ENCODE results near the gene NALCN.

Gene NALCN

GRCh38 chr13:101013245-101013644 lies 403.1 kb downstream of the NALCN start:
- no peaks in the 10 kb centered on the region for H3K9me3 ChIP-seq (ENCODE audit: control insufficient read depth, insufficient read depth, low read depth, low read length)
- no peak overlapping the region for H3K27ac ChIP-seq (ENCODE audit: extremely low read depth, low read depth, low read length)
- ChIA-PET CTCF (no interaction called here), POLR2A (no interaction called here)
- no peak for TF ChIP-seq ZNF785 (tag by site-specific recombination; IDR thresholded peaks at IDR 0.05)
- TF ChIP-seq ZNF132 (tag by site-specific recombination; IDR thresholded peaks at IDR 0.05; ENCODE audit: borderline replicate concordance), result no peak
- TF ChIP-seq ZFP41 (tag by site-specific recombination; IDR thresholded peaks at IDR 0.05; ENCODE audit: borderline replicate concordance), result no peak
- TF ChIP-seq, protein P1, sequence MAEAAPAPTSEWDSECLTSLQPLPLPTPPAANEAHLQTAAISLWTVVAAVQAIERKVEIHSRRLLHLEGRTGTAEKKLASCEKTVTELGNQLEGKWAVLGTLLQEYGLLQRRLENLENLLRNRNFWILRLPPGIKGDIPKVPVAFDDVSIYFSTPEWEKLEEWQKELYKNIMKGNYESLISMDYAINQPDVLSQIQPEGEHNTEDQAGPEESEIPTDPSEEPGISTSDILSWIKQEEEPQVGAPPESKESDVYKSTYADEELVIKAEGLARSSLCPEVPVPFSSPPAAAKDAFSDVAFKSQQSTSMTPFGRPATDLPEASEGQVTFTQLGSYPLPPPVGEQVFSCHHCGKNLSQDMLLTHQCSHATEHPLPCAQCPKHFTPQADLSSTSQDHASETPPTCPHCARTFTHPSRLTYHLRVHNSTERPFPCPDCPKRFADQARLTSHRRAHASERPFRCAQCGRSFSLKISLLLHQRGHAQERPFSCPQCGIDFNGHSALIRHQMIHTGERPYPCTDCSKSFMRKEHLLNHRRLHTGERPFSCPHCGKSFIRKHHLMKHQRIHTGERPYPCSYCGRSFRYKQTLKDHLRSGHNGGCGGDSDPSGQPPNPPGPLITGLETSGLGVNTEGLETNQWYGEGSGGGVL (tag by site-specific recombination; IDR thresholded peaks at IDR 0.05), result no peak
- TF ChIP-seq ZNF335 (tag by site-specific recombination; conservative IDR thresholded peaks at IDR 0.05), result no peak
- no peak for TF ChIP-seq ZNF202 (tag by site-specific recombination; IDR thresholded peaks at IDR 0.05; ENCODE audit: borderline replicate concordance)
- TF ChIP-seq ZNF211 (tag by site-specific recombination; IDR thresholded peaks at IDR 0.05; ENCODE audit: low read depth), result no peak
- TF ChIP-seq EGR2 (tag by site-specific recombination; IDR thresholded peaks at IDR 0.05; ENCODE audit: low read depth), result no peak
- TF ChIP-seq, protein P2, sequence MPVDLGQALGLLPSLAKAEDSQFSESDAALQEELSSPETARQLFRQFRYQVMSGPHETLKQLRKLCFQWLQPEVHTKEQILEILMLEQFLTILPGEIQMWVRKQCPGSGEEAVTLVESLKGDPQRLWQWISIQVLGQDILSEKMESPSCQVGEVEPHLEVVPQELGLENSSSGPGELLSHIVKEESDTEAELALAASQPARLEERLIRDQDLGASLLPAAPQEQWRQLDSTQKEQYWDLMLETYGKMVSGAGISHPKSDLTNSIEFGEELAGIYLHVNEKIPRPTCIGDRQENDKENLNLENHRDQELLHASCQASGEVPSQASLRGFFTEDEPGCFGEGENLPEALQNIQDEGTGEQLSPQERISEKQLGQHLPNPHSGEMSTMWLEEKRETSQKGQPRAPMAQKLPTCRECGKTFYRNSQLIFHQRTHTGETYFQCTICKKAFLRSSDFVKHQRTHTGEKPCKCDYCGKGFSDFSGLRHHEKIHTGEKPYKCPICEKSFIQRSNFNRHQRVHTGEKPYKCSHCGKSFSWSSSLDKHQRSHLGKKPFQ (tag by site-specific recombination; IDR thresholded peaks at IDR 0.05), result no peak
- no peak for TF ChIP-seq ZNF133 (tag by site-specific recombination; IDR thresholded peaks at IDR 0.05)
- TF ChIP-seq FEZF1 (tag by site-specific recombination; IDR thresholded peaks at IDR 0.05), result no peak
- TF ChIP-seq ZNF571 (tag by site-specific recombination; IDR thresholded peaks at IDR 0.05), result no peak
- TF ChIP-seq ZNF514 (tag by site-specific recombination; IDR thresholded peaks at IDR 0.05), result no peak
- TF ChIP-seq ZNF677 (tag by site-specific recombination; IDR thresholded peaks at IDR 0.05), result no peak
- TF ChIP-seq GLI2 (tag by site-specific recombination; IDR thresholded peaks at IDR 0.05; ENCODE audit: borderline replicate concordance, low read depth), result no peak
- H3K4me3 ChIP-seq (ENCODE audit: low read depth, low read length), result no peak overlapping the region
- no peaks in the 10 kb centered on the region for H3K36me3 ChIP-seq (ENCODE audit: control insufficient read depth in 2 of 2, insufficient read depth in 1 of 2, low read length in 2 of 2)
- no peaks in the 10 kb centered on the region for H3K4me1 ChIP-seq (ENCODE audit: control insufficient read depth, insufficient read depth, low read length)

DNA sequence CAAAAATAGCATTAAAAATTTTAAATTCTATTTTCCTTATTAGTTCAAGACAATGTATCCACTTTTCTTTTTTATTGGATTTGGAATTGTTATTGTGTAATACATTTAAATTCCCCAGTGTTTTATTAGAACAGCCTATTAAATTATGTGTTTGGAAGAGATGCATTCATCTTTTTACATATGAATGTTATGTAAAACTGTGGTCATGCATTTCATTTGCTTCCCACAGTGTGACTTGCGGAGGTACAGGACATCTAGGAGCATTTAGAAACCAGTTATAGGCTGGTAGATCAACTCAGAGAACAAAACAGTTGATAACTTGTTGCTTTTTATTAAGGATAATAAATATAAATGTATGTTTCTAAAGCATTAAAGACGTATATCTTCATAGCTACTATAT lies 406.2 kb downstream of the NALCN start:
- ChIA-PET CTCF (no interaction called here), POLR2A (no interaction called here)
- H3K36me3 ChIP-seq (ENCODE audit: control insufficient read depth in 2 of 2, insufficient read depth in 1 of 2, low read length in 2 of 2), result no peaks in the 10 kb centered on the region
- H3K4me3 ChIP-seq (ENCODE audit: low read depth, low read length), result no peak overlapping the region
- H3K9me3 ChIP-seq (ENCODE audit: control insufficient read depth, insufficient read depth, low read depth, low read length), result no peaks in the 10 kb centered on the region
- H3K27ac ChIP-seq (ENCODE audit: extremely low read depth, low read depth, low read length), result no peak overlapping the region
- no peaks in the 10 kb centered on the region for H3K4me1 ChIP-seq (ENCODE audit: control insufficient read depth, insufficient read depth, low read length)
- TF ChIP-seq ZNF600 (tag by site-specific recombination; IDR thresholded peaks at IDR 0.05) (no peak), ZNF621 (tag by site-specific recombination; IDR thresholded peaks at IDR 0.05) (no peak), ZNF394 (tag by site-specific recombination; IDR thresholded peaks at IDR 0.05; ENCODE audit: borderline replicate concordance) (no peak), ZBTB8A (tag by site-specific recombination; IDR thresholded peaks at IDR 0.05) (no peak), ZNF280C (tag by site-specific recombination; IDR thresholded peaks at IDR 0.05) (no peak), ZNF544 (tag by site-specific recombination; IDR thresholded peaks at IDR 0.05) (no peak), ZNF837 (tag by site-specific recombination; IDR thresholded peaks at IDR 0.05) (no peak), PRDM1 (tag by site-specific recombination; IDR thresholded peaks at IDR 0.05) (no peak), ZNF214 (tag by site-specific recombination; IDR thresholded peaks at IDR 0.05; ENCODE audit: borderline replicate concordance) (no peak), ZNF426 (tag by site-specific recombination; IDR thresholded peaks at IDR 0.05) (no peak), ZNF223 (tag by site-specific recombination; IDR thresholded peaks at IDR 0.05) (no peak), ZNF48 (tag by site-specific recombination; IDR thresholded peaks at IDR 0.05) (no peak), ZNF350 (tag by site-specific recombination; IDR thresholded peaks at IDR 0.05) (no peak)
- TF ChIP-seq, protein P3, sequence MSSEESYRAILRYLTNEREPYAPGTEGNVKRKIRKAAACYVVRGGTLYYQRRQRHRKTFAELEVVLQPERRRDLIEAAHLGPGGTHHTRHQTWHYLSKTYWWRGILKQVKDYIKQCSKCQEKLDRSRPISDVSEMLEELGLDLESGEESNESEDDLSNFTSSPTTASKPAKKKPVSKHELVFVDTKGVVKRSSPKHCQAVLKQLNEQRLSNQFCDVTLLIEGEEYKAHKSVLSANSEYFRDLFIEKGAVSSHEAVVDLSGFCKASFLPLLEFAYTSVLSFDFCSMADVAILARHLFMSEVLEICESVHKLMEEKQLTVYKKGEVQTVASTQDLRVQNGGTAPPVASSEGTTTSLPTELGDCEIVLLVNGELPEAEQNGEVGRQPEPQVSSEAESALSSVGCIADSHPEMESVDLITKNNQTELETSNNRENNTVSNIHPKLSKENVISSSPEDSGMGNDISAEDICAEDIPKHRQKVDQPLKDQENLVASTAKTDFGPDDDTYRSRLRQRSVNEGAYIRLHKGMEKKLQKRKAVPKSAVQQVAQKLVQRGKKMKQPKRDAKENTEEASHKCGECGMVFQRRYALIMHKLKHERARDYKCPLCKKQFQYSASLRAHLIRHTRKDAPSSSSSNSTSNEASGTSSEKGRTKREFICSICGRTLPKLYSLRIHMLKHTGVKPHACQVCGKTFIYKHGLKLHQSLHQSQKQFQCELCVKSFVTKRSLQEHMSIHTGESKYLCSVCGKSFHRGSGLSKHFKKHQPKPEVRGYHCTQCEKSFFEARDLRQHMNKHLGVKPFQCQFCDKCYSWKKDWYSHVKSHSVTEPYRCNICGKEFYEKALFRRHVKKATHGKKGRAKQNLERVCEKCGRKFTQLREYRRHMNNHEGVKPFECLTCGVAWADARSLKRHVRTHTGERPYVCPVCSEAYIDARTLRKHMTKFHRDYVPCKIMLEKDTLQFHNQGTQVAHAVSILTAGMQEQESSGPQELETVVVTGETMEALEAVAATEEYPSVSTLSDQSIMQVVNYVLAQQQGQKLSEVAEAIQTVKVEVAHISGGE (tag by site-specific recombination; conservative IDR thresholded peaks at IDR 0.05; ENCODE audit: low read depth), result no peak

Data from HEK293 (cell line).